Esophagus squamous epithelium (tissue), 5 donors: Measurements from ENCODE around the gene GALNT16. TPM values are rescaled to one million over a fixed set of nuclear protein-coding genes. Genes with fewer than 3 reads are reported as not detected.

ENCODE experiments used
- DNase-seq: peaks from one replicate; lab custom pipeline; 2025; lab: John Stamatoyannopoulos, UW
- H3K27ac ChIP-seq, 4 donors: fragments of 200-600 bp; sonication (generic); one replicate each; pipeline ENCODE4 v1.5.1; 2016 to 2019; ENCODE audit warnings: mild to moderate bottlenecking in 1 of 4
- H3K27me3 ChIP-seq, 4 donors: fragments of 200-600 bp; sonication (generic); 1 replicate in 3 of 4; 2 replicates in 1 of 4; pipeline versions ENCODE4 v1.5.1 to v1.6.0; 2017 to 2021; ENCODE audit warnings: antibody characterized with exemption in 1 of 4
- H3K36me3 ChIP-seq, 3 donors: fragments of 200-600 bp; sonication (generic); one replicate each; pipeline ENCODE4 v1.5.1; 2016 to 2019
- H3K4me1 ChIP-seq, 3 donors: fragments of 200-600 bp; sonication (generic); one replicate each; pipeline ENCODE4 v1.5.1; 2017 to 2019
- H3K4me3 ChIP-seq, 4 donors: fragments of 200-600 bp; sonication (generic); 1 replicate in 3 of 4; 2 replicates in 1 of 4; pipeline ENCODE4 v1.5.1; 2016 to 2019; ENCODE audit warnings: mild to moderate bottlenecking in 2 of 4, moderate library complexity in 1 of 4
- H3K9me3 ChIP-seq, 3 donors: fragments of 200-600 bp; sonication (generic); one replicate each; pipeline ENCODE4 v1.5.1; 2016 to 2019
- CTCF ChIP-seq, 6 experiments: fragments of 450-650 bp in 4 of 6; fragments of 200-600 bp in 2 of 6; sonication (generic) in 2 of 6; IDR thresholded peaks; one replicate each; pipeline ENCODE4 v1.5.1; 2016 to 2019; ENCODE audit warnings: antibody characterized with exemption in 6 of 6, mild to moderate bottlenecking in 4 of 6, moderate library complexity in 4 of 6
- POLR2A ChIP-seq, 4 donors: fragments of 450-650 bp; IDR thresholded peaks; one replicate each; pipeline ENCODE4 v1.6.1; 2017; ENCODE audit warnings: antibody characterized with exemption in 4 of 4, mild to moderate bottlenecking in 4 of 4, moderate library complexity in 3 of 4
- WGBS, 2 donors: methylation state at CpG; one replicate each; pipeline ENCODE4 v1.1.5; 2018; 5-methylcytosine and 5-hydroxymethylcytosine counted together
- intact Hi-C: fragments of 100-400 bp; cut with DNase I; formaldehyde crosslinking; loops from one replicate; pipeline ENCODE4 v1.15.0; 2022
- total RNA-seq, 4 donors: library from RNA; depleted of rRNA; stranded (reverse); fragments of >200 nt; gene quantifications; one replicate each; pipeline ENCODE4 v1.1.0, GENCODE V29; 2016
- donor health status: DM: yes; HTN: yes; CAD: no.

The GALNT16 gene
- total RNA-seq, 4 donors from 2014 or later: 0.11 to 2.7 (median 1.3) TPM

- Histone ChIP-seq H3K36me3 (no peaks in the 10 kb centered on the region), H3K27me3 (no peaks in the 10 kb centered on the region), H3K4me3 (no peak overlapping the region), H3K27ac (no peak overlapping the region), H3K4me1 (peaks cover 0 to 10% (median 0%) of the 10 kb centered on the region in 3 donors), H3K9me3 (no peaks in the 10 kb centered on the region)
- WGBS, 2 donors: 81 to 85% methylated on average over 4 to 5 of the region's 5 CpGs
- no peak for TF ChIP-seq POLR2A (IDR thresholded peaks at IDR 0.05)
- TF ChIP-seq CTCF (IDR thresholded peaks at IDR 0.05): no peak
- DNase-seq: no peak
- intact Hi-C loops: no loop called here
These were observed 10.4 kb upstream of the GALNT16 start for GRCh38 chr14:69249603-69250002.

DNA sequence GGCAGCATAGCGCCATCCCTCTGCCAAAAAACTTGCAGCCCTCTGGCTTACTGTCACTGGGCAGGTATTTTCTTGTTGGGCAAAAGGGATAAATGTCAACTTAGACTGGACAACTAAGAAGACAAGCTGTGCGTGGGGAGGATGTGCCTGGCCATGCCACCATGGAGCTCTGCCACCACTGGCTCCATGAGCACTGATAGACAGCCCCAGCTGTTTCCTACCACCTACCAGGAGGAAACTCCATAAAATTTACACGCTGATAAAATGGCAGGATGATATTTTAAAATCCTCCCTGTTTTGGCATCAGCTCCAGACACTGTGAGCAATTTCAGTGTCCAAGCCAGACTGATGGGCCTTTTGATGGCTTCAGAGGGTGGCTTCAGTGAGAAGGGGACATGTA is 7.1 kb upstream of the GALNT16 start:
- Histone ChIP-seq H3K9me3 (no peaks in the 10 kb centered on the region), H3K4me1 (peaks cover 0 to 5% (median 0%) of the 10 kb centered on the region in 3 donors), H3K27ac (no peak overlapping the region), H3K4me3 (no peak overlapping the region), H3K27me3 (peaks cover 0 to 22% (median 0%) of the 10 kb centered on the region in 4 donors), H3K36me3 (no peaks in the 10 kb centered on the region)
- intact Hi-C loops: no loop called here
- 37 to 38% methylated on average over 3 of the region's 3 CpGs for WGBS, 2 donors
- TF ChIP-seq CTCF (IDR thresholded peaks at IDR 0.05): no peak
- TF ChIP-seq POLR2A (IDR thresholded peaks at IDR 0.05): no peak
- no peak for DNase-seq

DNA sequence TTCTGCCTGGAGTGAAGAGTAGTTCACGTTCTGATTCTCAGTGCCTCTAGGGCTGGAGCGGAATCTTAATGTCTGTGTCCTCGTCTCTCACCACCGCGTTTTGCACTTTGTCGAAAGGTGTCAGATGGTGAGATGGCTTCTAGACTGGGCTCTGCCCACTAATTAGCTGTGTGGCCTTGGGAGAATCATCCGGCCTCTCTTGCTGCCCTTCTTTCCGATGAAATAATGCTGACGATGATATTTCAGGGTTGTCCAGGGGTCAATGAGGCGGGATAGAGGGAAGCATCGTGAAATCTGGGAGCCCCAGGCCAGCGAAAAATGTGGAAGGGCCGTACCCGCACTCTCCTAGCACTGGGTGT is 811 bp upstream of the GALNT16 start:
- TF ChIP-seq POLR2A (IDR thresholded peaks at IDR 0.05) (no peak), CTCF (IDR thresholded peaks at IDR 0.05) (no peak)
- Histone ChIP-seq H3K4me1 (peaks cover 26 to 43% (median 26%) of the 10 kb centered on the region in 3 donors), H3K9me3 (no peaks in the 10 kb centered on the region), H3K4me3 (peak overlapping the region; percentile 35 to 72 (median 54)), H3K27ac (no peak overlapping the region), H3K36me3 (no peaks in the 10 kb centered on the region), H3K27me3 (peaks cover 0 to 85% (median 2%) of the 10 kb centered on the region in 4 donors)
- WGBS, 2 donors: 42 to 57% methylated on average over 5 to 14 of the region's 14 CpGs
- intact Hi-C loops: no loop called here
- no peak for DNase-seq

GRCh38 chr14:69260190-69260860 is 367 bp downstream of the GALNT16 start:
- no peak for DNase-seq
- intact Hi-C loops: no loop called here
- Histone ChIP-seq H3K36me3 (no peaks in the 10 kb centered on the region), H3K27me3 (peaks cover 0 to 94% (median 2%) of the 10 kb centered on the region in 4 donors), H3K4me1 (peaks cover 26 to 43% (median 26%) of the 10 kb centered on the region in 3 donors), H3K27ac (peak overlapping the region in 3 of 4 donors; percentile 45 to 59 (median 47)), H3K4me3 (peak overlapping the region; percentile 35 to 72 (median 54)), H3K9me3 (no peaks in the 10 kb centered on the region)
- TF ChIP-seq CTCF (IDR thresholded peaks at IDR 0.05): no peak
- WGBS, 2 donors: no CpG with 5 or more reads among the region's 78 CpGs

- Histone ChIP-seq H3K9me3 (no peaks in the 10 kb centered on the region), H3K4me3 (peak overlapping the region; percentile 35 to 72 (median 54)), H3K27ac (peak overlapping the region in 3 of 4 donors; percentile 45 to 59 (median 47)), H3K27me3 (peaks cover 0 to 97% (median 2%) of the 10 kb centered on the region in 4 donors), H3K36me3 (no peaks in the 10 kb centered on the region), H3K4me1 (peaks cover 26 to 43% (median 26%) of the 10 kb centered on the region in 3 donors)
- TF ChIP-seq POLR2A (IDR thresholded peaks at IDR 0.05) (no peak), CTCF (IDR thresholded peaks at IDR 0.05) (peak; percentile 43 to 73 (median 50))
- no peak for DNase-seq
- intact Hi-C loops: no loop called here
- WGBS, 2 donors: 0 to 2% methylated on average over 3 to 9 of the region's 64 CpGs
These were observed 1.1 kb downstream of the GALNT16 start for GRCh38 chr14:69260861-69261564.
